ENCODE results near the gene PCDHA11. TPM values are rescaled to one million over a fixed set of nuclear protein-coding genes. Genes with fewer than 3 reads are reported as not detected.
"Not testable (repeated sequence)": the region's sequence is repeated elsewhere in the genome, so short reads cannot be mapped to it uniquely, and the experiment has no call there.

The PCDHA11 gene, protein sequence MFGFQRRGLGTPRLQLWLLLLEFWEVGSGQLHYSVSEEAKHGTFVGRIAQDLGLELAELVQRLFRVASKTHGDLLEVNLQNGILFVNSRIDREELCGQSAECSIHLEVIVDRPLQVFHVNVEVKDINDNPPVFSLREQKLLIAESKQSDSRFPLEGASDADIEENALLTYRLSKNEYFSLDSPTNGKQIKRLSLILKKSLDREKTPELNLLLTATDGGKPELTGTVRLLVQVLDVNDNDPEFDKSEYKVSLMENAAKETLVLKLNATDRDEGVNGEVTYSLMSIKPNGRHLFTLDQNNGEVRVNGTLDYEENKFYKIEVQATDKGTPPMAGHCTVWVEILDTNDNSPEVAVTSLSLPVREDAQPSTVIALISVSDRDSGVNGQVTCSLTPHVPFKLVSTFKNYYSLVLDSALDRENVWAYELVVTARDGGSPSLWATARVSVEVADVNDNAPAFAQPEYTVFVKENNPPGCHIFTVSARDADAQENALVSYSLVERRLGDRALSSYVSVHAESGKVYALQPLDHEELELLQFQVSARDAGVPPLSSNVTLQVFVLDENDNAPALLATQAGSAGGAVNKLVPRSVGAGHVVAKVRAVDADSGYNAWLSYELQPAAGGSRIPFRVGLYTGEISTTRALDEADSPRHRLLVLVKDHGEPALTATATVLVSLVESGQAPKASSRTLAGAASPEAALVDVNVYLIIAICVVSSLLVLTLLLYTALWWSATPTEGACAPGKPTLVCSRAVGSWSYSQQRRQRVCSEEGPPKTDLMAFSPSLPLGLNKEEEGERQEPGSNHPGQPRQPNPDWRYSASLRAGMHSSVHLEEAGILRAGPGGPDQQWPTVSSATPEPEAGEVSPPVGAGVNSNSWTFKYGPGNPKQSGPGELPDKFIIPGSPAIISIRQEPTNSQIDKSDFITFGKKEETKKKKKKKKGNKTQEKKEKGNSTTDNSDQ
- total RNA-seq (ENCODE audit: low replicate concordance): 0.08 and 0.09 TPM in 2 replicates

DNA sequence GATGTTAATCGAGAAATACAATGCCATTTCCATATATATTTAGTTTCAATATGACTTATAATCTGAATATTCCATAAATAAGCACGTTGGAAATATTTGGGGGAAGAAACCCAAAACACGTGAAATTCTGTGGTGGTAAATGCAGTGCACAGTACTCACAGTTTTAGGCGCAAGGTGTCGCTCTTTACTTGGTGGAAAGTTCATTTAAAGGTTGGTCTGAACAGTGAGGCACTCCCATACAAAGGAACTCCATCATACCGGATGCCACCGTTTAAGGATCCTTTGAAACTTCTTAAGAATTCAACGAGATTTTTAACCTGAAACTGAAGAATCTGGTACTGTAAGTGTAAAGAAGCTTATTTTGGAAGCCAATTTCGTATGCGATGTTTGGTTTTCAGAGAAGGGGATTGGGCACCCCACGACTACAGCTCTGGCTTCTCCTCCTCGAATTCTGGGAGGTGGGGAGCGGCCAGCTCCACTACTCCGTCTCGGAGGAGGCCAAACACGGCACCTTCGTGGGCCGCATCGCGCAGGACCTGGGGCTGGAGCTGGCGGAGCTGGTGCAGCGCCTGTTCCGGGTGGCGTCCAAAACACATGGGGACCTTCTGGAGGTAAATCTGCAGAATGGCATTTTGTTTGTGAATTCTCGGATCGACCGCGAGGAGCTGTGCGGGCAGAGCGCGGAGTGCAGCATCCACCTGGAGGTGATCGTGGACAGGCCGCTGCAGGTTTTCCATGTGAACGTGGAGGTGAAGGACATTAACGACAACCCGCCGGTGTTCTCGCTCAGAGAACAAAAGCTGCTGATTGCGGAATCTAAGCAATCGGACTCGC lies at the start of gene PCDHA11:
Gene PCDHA11, plus strand, starts transcription at position 237 of the 834 bp plus-strand sequence. Its CDS starts 147 bp downstream, at position 384.
- TF ChIP-seq, protein P1, sequence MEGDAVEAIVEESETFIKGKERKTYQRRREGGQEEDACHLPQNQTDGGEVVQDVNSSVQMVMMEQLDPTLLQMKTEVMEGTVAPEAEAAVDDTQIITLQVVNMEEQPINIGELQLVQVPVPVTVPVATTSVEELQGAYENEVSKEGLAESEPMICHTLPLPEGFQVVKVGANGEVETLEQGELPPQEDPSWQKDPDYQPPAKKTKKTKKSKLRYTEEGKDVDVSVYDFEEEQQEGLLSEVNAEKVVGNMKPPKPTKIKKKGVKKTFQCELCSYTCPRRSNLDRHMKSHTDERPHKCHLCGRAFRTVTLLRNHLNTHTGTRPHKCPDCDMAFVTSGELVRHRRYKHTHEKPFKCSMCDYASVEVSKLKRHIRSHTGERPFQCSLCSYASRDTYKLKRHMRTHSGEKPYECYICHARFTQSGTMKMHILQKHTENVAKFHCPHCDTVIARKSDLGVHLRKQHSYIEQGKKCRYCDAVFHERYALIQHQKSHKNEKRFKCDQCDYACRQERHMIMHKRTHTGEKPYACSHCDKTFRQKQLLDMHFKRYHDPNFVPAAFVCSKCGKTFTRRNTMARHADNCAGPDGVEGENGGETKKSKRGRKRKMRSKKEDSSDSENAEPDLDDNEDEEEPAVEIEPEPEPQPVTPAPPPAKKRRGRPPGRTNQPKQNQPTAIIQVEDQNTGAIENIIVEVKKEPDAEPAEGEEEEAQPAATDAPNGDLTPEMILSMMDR (IDR thresholded peaks at IDR 0.05; ENCODE audit: insufficient read depth, low read length): no peak
- no peak within 1 kb of the TSS for H3K4me3 ChIP-seq (ENCODE audit: low read depth, low read length)
- DNase-seq (ENCODE audit: low read depth): no peak

DNA sequence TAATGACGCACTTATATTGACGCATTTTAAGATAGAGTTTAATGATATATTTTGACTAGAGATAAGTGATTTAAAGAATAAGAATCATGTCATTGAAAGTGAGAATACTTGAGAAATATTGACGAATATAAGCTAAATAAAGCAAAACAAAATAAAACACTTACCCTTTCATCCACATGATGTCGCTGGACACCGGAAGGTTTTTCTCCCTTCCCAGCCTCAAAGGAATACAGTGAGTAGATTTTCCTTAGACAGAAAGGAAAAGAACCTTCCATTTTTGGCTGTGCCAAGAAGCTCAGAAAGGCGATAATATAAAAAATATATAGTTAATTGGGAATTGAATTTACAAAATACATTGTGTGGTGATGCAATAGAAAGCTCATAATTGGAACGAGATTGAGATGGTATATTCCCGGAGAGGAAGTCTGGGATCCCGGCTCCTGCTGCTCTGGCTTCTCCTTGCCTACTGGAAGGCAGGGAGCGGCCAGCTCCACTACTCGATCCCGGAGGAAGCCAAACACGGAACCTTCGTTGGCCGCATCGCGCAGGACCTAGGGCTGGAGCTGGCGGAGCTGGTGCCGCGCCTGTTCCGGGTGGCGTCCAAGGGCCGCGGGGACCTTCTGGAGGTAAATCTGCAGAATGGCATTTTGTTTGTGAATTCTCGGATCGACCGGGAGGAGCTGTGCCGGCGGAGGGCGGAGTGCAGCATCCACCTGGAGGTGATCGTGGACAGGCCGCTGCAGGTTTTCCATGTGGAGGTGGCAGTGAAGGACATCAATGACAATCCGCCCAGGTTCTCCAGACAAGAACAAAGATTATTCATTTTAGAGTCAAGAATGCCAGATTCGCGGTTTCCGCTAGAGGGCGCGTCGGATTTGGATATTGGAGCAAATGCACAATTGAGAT lies 47.1 kb upstream of the PCDHA11 start, which contains the start of gene PCDHA5:
Gene PCDHA5, plus strand, starts transcription at position 239 of the 906 bp plus-strand sequence.
- no peak for DNase-seq (ENCODE audit: low read depth)
- no peak within 1 kb of the TSS for H3K4me3 ChIP-seq (ENCODE audit: low read depth, low read length)
- TF ChIP-seq, protein P1 (IDR thresholded peaks at IDR 0.05; ENCODE audit: insufficient read depth, low read length): peak; percentile 33

DNA sequence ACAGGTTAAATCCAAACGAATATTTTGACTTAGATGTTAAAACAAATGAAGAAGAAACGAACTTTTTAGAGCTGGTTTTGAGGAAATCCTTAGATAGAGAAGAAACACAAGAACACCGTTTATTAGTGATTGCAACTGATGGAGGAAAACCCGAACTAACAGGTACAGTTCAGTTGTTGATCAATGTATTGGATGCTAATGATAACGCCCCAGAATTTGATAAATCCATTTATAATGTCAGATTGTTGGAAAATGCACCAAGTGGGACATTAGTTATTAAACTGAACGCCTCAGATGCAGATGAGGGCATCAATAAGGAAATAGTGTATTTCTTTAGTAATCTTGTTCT lies 46.5 kb upstream of the PCDHA11 start:
- TF ChIP-seq, protein P1 (IDR thresholded peaks at IDR 0.05; ENCODE audit: insufficient read depth, low read length): no peak
- no peak for DNase-seq (ENCODE audit: low read depth)
- no peak overlapping the region for H3K4me3 ChIP-seq (ENCODE audit: low read depth, low read length)

DNA sequence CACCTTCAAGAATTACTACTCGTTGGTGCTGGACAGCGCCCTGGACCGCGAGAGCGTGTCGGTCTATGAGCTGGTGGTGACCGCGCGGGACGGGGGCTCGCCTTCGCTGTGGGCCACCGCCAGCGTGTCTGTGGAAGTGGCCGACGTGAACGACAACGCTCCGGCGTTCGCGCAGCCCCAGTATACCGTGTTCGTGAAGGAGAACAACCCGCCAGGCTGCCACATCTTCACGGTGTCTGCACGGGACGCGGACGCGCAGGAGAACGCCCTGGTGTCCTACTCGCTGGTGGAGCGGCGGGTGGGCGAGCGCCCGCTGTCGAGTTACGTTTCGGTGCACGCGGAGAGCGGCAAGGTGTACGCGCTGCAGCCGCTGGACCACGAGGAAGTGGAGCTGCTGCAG lies 45.8 kb upstream of the PCDHA11 start:
- DNase-seq (ENCODE audit: low read depth); H3K4me3 ChIP-seq (ENCODE audit: low read depth, low read length): not testable (repeated sequence)

DNA sequence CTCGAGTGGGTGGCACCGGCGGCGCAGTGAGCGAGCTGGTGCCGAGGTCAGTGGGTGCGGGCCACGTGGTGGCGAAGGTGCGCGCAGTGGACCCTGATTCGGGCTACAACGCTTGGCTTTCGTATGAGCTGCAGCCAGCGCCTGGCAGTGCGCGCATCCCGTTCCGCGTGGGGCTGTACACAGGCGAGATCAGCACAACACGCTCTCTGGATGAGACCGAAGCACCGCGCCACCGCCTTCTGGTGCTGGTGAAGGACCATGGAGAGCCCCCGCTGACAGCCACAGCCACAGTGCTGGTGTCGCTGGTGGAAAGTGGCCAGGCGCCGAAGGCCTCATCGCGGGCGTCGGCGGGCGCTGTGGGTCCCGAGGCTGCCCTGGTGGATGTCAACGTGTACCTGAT lies 45.3 kb upstream of the PCDHA11 start:
- no peak for DNase-seq (ENCODE audit: low read depth)
- TF ChIP-seq, protein P1 (IDR thresholded peaks at IDR 0.05; ENCODE audit: insufficient read depth, low read length): no peak
- H3K4me3 ChIP-seq (ENCODE audit: low read depth, low read length): no peak overlapping the region

DNA sequence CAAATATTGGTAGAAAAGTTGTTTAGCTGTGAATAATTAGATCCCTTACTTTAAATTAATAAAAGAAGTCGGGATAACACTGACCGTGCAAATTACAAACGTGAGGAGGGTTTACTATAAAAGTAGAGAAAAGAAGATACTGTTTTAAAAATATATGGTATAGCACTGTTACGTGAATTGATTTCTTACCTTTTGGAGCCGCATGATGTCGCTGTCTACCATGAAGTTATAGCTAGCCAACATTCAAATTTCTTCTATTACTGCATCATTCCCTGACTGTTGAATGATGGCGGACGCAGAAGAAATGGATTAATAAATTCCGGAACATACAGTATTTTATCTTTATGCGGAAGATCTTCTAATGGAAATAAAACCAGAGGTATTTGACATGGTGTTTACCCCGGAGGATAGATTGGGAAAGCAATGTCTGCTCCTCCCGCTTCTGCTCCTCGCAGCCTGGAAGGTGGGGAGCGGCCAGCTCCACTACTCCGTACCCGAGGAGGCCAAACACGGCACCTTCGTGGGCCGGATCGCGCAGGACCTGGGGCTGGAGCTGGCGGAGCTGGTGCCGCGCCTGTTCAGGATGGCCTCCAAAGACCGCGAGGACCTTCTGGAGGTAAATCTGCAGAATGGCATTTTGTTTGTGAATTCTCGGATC lies 40.9 kb upstream of the PCDHA11 start, which contains the start of gene PCDHA6:
Gene PCDHA6, plus strand, starts transcription at position 257 of the 658 bp plus-strand sequence. Its CDS starts 132 bp downstream, at position 389.
- H3K4me3 ChIP-seq (ENCODE audit: low read depth, low read length): no peak within 1 kb of the TSS
- DNase-seq (ENCODE audit: low read depth): no peak
- TF ChIP-seq, protein P1 (IDR thresholded peaks at IDR 0.05; ENCODE audit: insufficient read depth, low read length): no peak
